ENCODE measurements around the gene CUX1. TPM values are rescaled to one million over a fixed set of nuclear protein-coding genes. Genes with fewer than 3 reads are reported as not detected.

The CUX1 gene
- total and polyA plus RNA-seq, 2 of the 13 experiments (the other 11 are each of a cell fraction or from before 2014, with no cell fraction given), result 13.7 to 14.9 TPM

- TF ChIP-seq ZNF318 (CRISPR knock-in tag; IDR thresholded peaks at IDR 0.05) (no peak), GLI4 (CRISPR knock-in tag; IDR thresholded peaks at IDR 0.05; ENCODE audit: borderline replicate concordance) (no peak), MBD4 (IDR thresholded peaks at IDR 0.05; ENCODE audit: borderline replicate concordance, low read length) (no peak), PAWR (CRISPR knock-in tag; IDR thresholded peaks at IDR 0.05; ENCODE audit: borderline replicate concordance) (no peak), ZNF367 (CRISPR knock-in tag; IDR thresholded peaks at IDR 0.05; ENCODE audit: borderline replicate concordance) (no peak), ZFP36L2 (CRISPR knock-in tag; IDR thresholded peaks at IDR 0.05) (no peak), ZNF33B (CRISPR knock-in tag; IDR thresholded peaks at IDR 0.05) (peak; percentile 58; the same call in 1 of the 2 replicates), ZNF766 (CRISPR knock-in tag; IDR thresholded peaks at IDR 0.05; ENCODE audit: borderline replicate concordance) (no peak), PREB (CRISPR knock-in tag; IDR thresholded peaks at IDR 0.05) (no peak), ONECUT2 (CRISPR knock-in tag; IDR thresholded peaks at IDR 0.05) (no peak), ZNF142 (CRISPR knock-in tag; IDR thresholded peaks at IDR 0.05) (no peak), ATF7-NPFF (CRISPR knock-in tag; IDR thresholded peaks at IDR 0.05; ENCODE audit: low read depth) (no peak), RARG (CRISPR knock-in tag; IDR thresholded peaks at IDR 0.05; ENCODE audit: low read depth) (no peak)
Observed at GRCh38 chr7:102306916-102307677, 489.7 kb downstream of the CUX1 start (continued).
